Stimulated activated memory B cell treated with anti-CD40 and anti-IgM and Interleukin-4, amounts not matched to agents 10 μg/mL and 1 μg/mL and 100 μg/mL, for 72 hours (primary cell): ENCODE results near the gene KLHL34.

ENCODE experiments used
- ATAC-seq: fragments of 150-1000 bp; cut with Tn5 transposase; 2 replicates; pipeline ENCODE4 v1.10.0; 2021
- H3K27ac Mint-ChIP-seq: one replicate; pipeline ENCODE4 v1.8.0; 2022; ENCODE audit warnings: mild to moderate bottlenecking, mixed read lengths
- H3K27me3 Mint-ChIP-seq: one replicate; pipeline ENCODE4 v1.8.0; 2022; ENCODE audit warnings: mixed read lengths
- H3K36me3 Mint-ChIP-seq: one replicate; pipeline ENCODE4 v1.8.0; 2022; ENCODE audit warnings: mixed read lengths
- H3K4me1 Mint-ChIP-seq: one replicate; pipeline ENCODE4 v1.8.0; 2022; ENCODE audit warnings: mixed read lengths
- H3K4me3 Mint-ChIP-seq: one replicate; pipeline ENCODE4 v1.8.0; 2022; ENCODE audit warnings: mild to moderate bottlenecking, moderate library complexity, mixed read lengths
- H3K9me3 Mint-ChIP-seq: one replicate; pipeline ENCODE4 v1.8.0; 2022; ENCODE audit warnings: mixed read lengths

The KLHL34 gene

DNA sequence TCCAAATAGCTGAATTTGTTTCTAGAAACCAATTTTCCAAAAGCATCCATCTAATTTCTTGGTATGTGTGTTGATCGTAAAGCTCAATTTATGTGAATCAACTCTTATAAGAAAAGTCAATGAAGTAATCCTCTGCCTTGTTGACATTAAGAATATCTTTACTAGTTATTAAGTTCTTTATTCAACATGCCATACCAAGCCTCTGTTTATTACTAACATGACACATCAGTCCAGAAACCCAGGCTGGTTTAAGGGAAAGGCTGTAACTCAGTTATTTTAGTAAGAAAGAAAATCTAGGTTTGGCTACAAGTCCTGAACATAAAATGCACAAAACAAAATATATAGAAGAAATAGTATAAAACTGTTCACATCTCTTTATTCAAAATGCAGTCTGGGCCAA, 48.0 kb downstream of the KLHL34 start:
- no peak for ATAC-seq
- Mint-ChIP-seq H3K4me3 (no peak overlapping the region), H3K36me3 (peaks cover 29% of the 10 kb centered on the region), H3K27ac (no peak overlapping the region), H3K9me3 (no peaks in the 10 kb centered on the region), H3K27me3 (no peaks in the 10 kb centered on the region), H3K4me1 (no peaks in the 10 kb centered on the region)

DNA sequence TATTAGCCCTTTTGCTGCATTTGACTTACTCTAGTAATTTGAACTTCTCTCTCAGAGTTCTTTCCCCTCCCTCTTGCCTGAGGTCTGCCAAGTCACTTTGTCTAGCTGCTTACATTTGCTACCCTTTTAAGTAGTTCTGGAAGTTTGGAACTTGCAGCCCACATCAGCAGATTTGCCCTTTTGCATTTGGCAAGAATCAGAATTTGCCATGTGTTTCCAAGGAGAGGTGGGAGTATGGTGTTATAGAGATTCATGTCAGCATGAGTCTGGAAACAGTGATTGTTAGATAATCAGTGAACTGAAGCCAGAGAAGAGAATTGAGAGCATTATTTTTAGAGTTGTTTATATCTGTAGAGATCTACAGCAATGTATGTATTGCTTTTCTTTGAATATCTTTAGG, 52.1 kb downstream of the KLHL34 start:
- Mint-ChIP-seq H3K27me3 (no peaks in the 10 kb centered on the region), H3K27ac (no peak overlapping the region), H3K9me3 (no peaks in the 10 kb centered on the region), H3K4me3 (no peak overlapping the region), H3K36me3 (peaks cover 18% of the 10 kb centered on the region), H3K4me1 (no peaks in the 10 kb centered on the region)
- no peak for ATAC-seq
